OCI-LY1 (cell line): ENCODE measurements around the gene HOXC10.

Source experiments
- H2AFZ ChIP-seq: fragments of 200-600 bp; sonication (generic), shearing (Covaris generic); 2 replicates; pipeline ENCODE4 v1.6.0; 2014; ENCODE audit warnings: antibody characterized with exemption, mild to moderate bottlenecking, low read length
- H3F3A ChIP-seq: fragments of 200-600 bp; sonication (generic), shearing (Covaris generic); 2 replicates; pipeline ENCODE4 v1.6.0; 2014; ENCODE audit warnings: mild to moderate bottlenecking, antibody characterized with exemption, low read length, moderate library complexity; ENCODE audit not compliant: insufficient read depth
- H3K27ac ChIP-seq: fragments of 200-600 bp; sonication (generic); 2 replicates; pipeline ENCODE4 v1.5.1; 2014; ENCODE audit warnings: low read length, mixed run types, mild to moderate bottlenecking, low read depth; ENCODE audit not compliant: poor library complexity, severe bottlenecking
- H3K27me3 ChIP-seq: fragments of 200-600 bp; sonication (generic); 2 replicates; pipeline ENCODE4 v1.6.0; 2014; ENCODE audit warnings: antibody characterized with exemption, mild to moderate bottlenecking, low read length, moderate library complexity; ENCODE audit not compliant: insufficient read depth
- H3K36me3 ChIP-seq: fragments of 200-600 bp; sonication (generic); 2 replicates; pipeline ENCODE4 v1.6.1; 2014; ENCODE audit warnings: mild to moderate bottlenecking, antibody characterized with exemption, low read length, moderate library complexity, mixed read lengths; ENCODE audit not compliant: insufficient read depth
- H3K4me1 ChIP-seq: fragments of 200-600 bp; sonication (generic); 2 replicates; pipeline ENCODE4 v1.5.1; 2014; ENCODE audit warnings: mild to moderate bottlenecking, low read length, moderate library complexity; ENCODE audit not compliant: insufficient read depth, severe bottlenecking
- H3K4me2 ChIP-seq: fragments of 200-600 bp; sonication (generic), shearing (Covaris generic); 2 replicates; pipeline ENCODE4 v1.6.1; 2014; ENCODE audit warnings: low read length
- H3K4me3 ChIP-seq: fragments of 200-600 bp; sonication (generic); 2 replicates; pipeline ENCODE4 v1.5.1; 2014; ENCODE audit warnings: low read length, low read depth, mild to moderate bottlenecking, mixed read lengths; ENCODE audit not compliant: poor library complexity, severe bottlenecking
- H3K79me2 ChIP-seq: fragments of 200-600 bp; shearing (Covaris generic); 2 replicates; pipeline ENCODE4 v1.6.1; 2016; ENCODE audit warnings: mixed run types, low read length, mixed read lengths; ENCODE audit not compliant: insufficient read depth
- H3K9ac ChIP-seq: fragments of 200-600 bp; sonication (generic), shearing (Covaris generic); 2 replicates; pipeline ENCODE4 v1.6.1; 2014; ENCODE audit warnings: mild to moderate bottlenecking, low read length, mixed read lengths
- H3K9me2 ChIP-seq: fragments of 200-600 bp; sonication (generic), shearing (Covaris generic); 2 replicates; pipeline ENCODE4 v1.6.1; 2014; ENCODE audit warnings: low read depth, mild to moderate bottlenecking, low read length, mixed read lengths
- H3K9me3 ChIP-seq: fragments of 200-600 bp; shearing (Covaris generic); 2 replicates; pipeline ENCODE4 v1.6.1; 2014; ENCODE audit warnings: low read length, mixed read lengths
- H4K20me1 ChIP-seq: fragments of 200-600 bp; sonication (generic), shearing (Covaris generic); 2 replicates; pipeline ENCODE4 v1.6.0; 2016; ENCODE audit warnings: mild to moderate bottlenecking, low read length; ENCODE audit not compliant: insufficient read depth
- EZH2 ChIP-seq: fragments of 200-600 bp; sonication (generic), shearing (Covaris generic); IDR thresholded peaks from 2 replicates; pipeline ENCODE4 v1.8.0; 2017; ENCODE audit warnings: borderline replicate concordance, mixed run types, mild to moderate bottlenecking, antibody characterized with exemption, low read length, moderate library complexity, mixed read lengths
- TF ChIP-seq, protein P1 (sequence below): fragments of 200-600 bp; sonication (generic), shearing (Covaris generic); IDR thresholded peaks from 2 replicates; pipeline ENCODE4 v1.5.1; 2017; ENCODE audit warnings: mild to moderate bottlenecking, antibody characterized with exemption, low read length, moderate library complexity, mixed read lengths

HOXC10 gene

GRCh38 chr12:54010053-54010971, 25.4 kb downstream of the HOXC10 start:
- Histone ChIP-seq H3K4me3 (no peak overlapping the region), H3K27ac (no peak overlapping the region), H3K9me2 (no peaks in the 10 kb centered on the region), H4K20me1 (no peaks in the 10 kb centered on the region), H3K9me3 (no peaks in the 10 kb centered on the region), H3F3A (no peaks in the 10 kb centered on the region), H2AFZ (no peak overlapping the region), H3K9ac (no peak overlapping the region), H3K4me1 (peaks cover 6% of the 10 kb centered on the region), H3K27me3 (peaks cover 10% of the 10 kb centered on the region; the same call in 1 of the 2 replicates), H3K79me2 (no peaks in the 10 kb centered on the region), H3K36me3 (no peaks in the 10 kb centered on the region), H3K4me2 (no peak overlapping the region)
- TF ChIP-seq, protein P1, sequence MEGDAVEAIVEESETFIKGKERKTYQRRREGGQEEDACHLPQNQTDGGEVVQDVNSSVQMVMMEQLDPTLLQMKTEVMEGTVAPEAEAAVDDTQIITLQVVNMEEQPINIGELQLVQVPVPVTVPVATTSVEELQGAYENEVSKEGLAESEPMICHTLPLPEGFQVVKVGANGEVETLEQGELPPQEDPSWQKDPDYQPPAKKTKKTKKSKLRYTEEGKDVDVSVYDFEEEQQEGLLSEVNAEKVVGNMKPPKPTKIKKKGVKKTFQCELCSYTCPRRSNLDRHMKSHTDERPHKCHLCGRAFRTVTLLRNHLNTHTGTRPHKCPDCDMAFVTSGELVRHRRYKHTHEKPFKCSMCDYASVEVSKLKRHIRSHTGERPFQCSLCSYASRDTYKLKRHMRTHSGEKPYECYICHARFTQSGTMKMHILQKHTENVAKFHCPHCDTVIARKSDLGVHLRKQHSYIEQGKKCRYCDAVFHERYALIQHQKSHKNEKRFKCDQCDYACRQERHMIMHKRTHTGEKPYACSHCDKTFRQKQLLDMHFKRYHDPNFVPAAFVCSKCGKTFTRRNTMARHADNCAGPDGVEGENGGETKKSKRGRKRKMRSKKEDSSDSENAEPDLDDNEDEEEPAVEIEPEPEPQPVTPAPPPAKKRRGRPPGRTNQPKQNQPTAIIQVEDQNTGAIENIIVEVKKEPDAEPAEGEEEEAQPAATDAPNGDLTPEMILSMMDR, result no peak
- TF ChIP-seq EZH2, result no peak

DNA sequence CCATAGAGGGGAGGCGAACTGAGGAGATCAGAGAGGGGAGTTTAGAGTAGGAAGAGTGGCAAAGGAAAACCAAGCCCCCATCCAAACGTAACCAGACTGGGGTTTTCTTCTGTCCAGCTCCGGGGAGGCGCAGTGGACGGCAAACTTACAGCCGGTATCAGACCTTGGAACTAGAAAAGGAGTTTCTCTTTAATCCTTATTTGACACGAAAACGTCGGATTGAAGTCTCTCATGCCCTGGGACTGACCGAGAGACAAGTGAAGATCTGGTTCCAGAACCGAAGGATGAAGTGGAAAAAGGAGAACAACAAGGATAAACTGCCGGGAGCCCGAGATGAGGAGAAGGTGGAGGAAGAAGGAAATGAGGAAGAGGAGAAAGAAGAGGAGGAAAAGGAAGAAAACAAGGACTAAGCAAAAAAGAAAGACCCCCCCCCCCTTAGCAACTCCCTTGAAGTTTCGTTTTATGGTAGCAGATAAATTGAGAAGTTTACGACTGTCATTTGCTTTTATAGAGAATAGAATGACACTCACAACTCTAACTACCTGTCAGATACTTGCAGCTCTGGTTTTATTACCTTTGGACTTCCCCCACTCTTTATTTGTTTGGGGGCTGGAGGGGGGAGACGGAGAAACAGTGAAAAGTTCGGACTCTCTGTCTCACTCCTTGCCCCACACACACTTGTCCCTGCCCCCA, 26.2 kb downstream of the HOXC10 start:
- Histone ChIP-seq H3K79me2 (no peaks in the 10 kb centered on the region), H3K27me3 (peaks cover 10% of the 10 kb centered on the region; the same call in 1 of the 2 replicates), H3F3A (no peaks in the 10 kb centered on the region), H3K4me2 (no peak overlapping the region; the same call in 1 of the 2 replicates), H3K9ac (no peak overlapping the region), H3K36me3 (no peaks in the 10 kb centered on the region), H3K9me3 (no peaks in the 10 kb centered on the region), H2AFZ (no peak overlapping the region), H3K27ac (no peak overlapping the region), H3K4me3 (no peak overlapping the region), H4K20me1 (no peaks in the 10 kb centered on the region), H3K4me1 (peaks cover 5% of the 10 kb centered on the region), H3K9me2 (no peaks in the 10 kb centered on the region)
- no peak for TF ChIP-seq EZH2
- TF ChIP-seq, protein P1, result no peak

DNA sequence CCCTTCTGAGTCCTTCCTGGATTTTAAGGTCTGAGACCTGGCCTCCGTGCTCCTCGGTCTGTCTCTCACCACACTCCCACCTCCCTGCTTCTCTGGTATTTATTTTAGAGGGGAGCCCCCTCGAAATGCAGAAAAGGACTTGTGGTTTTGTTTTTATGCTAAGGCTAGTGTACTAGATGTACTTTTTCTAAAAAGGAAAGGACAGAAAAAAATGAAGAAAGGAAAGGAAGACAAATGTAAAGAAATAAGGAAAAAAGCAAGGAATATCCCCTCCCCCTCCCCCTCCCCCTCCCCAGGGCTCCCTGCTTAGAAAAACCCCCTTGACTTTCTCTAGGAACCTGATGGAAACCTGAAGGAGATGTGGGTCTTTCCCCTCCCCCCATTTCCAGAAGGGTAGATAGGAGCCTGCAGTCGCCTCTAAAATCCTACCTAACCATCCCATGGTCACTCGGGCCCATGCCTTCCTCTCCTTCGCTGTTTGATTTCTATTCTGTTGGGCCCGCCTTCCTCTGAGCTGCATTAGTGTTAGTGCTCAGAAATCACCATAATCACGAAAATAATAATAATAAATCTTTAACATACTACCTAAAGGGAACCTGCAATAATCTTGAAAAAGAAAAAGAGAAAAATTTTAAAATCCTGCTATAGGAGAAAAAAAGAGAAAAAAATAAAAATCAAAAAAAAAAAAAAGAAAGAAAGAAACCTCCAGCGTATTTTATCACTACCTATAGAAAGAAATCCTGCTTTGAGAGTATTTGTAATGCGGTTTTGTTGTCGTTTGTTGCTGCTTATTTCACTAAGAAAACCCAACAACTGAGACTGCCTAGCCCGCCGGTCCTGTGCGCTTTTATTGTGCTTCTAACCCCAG, 27.0 kb downstream of the HOXC10 start:
- no peaks in the 10 kb centered on the region for H3K9me3 ChIP-seq
- peaks cover under 1% of the 10 kb centered on the region for H3K4me1 ChIP-seq
- H3K79me2 ChIP-seq, result no peaks in the 10 kb centered on the region
- H3K4me3 ChIP-seq, result no peak overlapping the region
- H3K4me2 ChIP-seq, result no peak overlapping the region
- no peaks in the 10 kb centered on the region for H3K36me3 ChIP-seq
- H2AFZ ChIP-seq, result no peak overlapping the region
- H3K9me2 ChIP-seq, result no peaks in the 10 kb centered on the region
- H3K27ac ChIP-seq, result no peak overlapping the region
- no peaks in the 10 kb centered on the region for H3F3A ChIP-seq
- no peak for TF ChIP-seq EZH2
- TF ChIP-seq, protein P1, result no peak
- H3K9ac ChIP-seq, result no peak overlapping the region
- no peaks in the 10 kb centered on the region for H4K20me1 ChIP-seq
- peaks cover 10% of the 10 kb centered on the region; the same call in 1 of the 2 replicates for H3K27me3 ChIP-seq
